Astrocyte of the spinal cord (primary cell): ENCODE results near the gene BCO1.

Experiments
- DNase-seq: peaks from one replicate; pipeline ENCODE4 v3.0.0; 2011; ENCODE audit warnings: low read depth, low spot score
- H3K4me3 ChIP-seq: 2 replicates; pipeline ENCODE4 v1.5.1; 2011; ENCODE audit warnings: low read depth, mild to moderate bottlenecking, low read length, moderate library complexity
- CTCF ChIP-seq: IDR thresholded peaks from 2 replicates; pipeline ENCODE4 v1.5.1; 2012; ENCODE audit warnings: low read depth, mild to moderate bottlenecking, low read length, inconsistent platforms
- in situ Hi-C: cut with HindIII; loops from 2 replicates; pipeline ENCODE4 v1.10.0; 2017; ENCODE audit warnings: low sequenced_read_pairs

Gene BCO1

GRCh38 chr16:81318711-81319110, 80.2 kb downstream of the BCO1 start:
- no peak overlapping the region for H3K4me3 ChIP-seq
- TF ChIP-seq CTCF, result no peak
- no peak for DNase-seq
- in situ Hi-C loops, result no loop called here

- in situ Hi-C loops, result no loop called here
- no peak overlapping the region for H3K4me3 ChIP-seq
- peak; percentile 79 for DNase-seq
- no peak for TF ChIP-seq CTCF
Observed at GRCh38 chr16:81319221-81319912, 80.9 kb downstream of the BCO1 start.

GRCh38 chr16:81321039-81321438, 82.5 kb downstream of the BCO1 start:
- no peak for TF ChIP-seq CTCF
- in situ Hi-C loops, result no loop called here
- peak; percentile 4 for DNase-seq
- no peak overlapping the region for H3K4me3 ChIP-seq

- in situ Hi-C loops, result no loop called here
- DNase-seq, result no peak
- TF ChIP-seq CTCF, result no peak
- H3K4me3 ChIP-seq, result no peak overlapping the region
Observed at GRCh38 chr16:81321536-81321935, 83.0 kb downstream of the BCO1 start.

- TF ChIP-seq CTCF, result no peak
- in situ Hi-C loops, result no loop called here
- no peak overlapping the region for H3K4me3 ChIP-seq
- DNase-seq, result no peak
Observed at GRCh38 chr16:81324808-81325207, 86.3 kb downstream of the BCO1 start.

- in situ Hi-C loops, result no loop called here
- H3K4me3 ChIP-seq, result no peak overlapping the region
Observed at GRCh38 chr16:81327011-81327410, 88.5 kb downstream of the BCO1 start.

More at GRCh38 chr16:81327011-81327410, 88.5 kb downstream of the BCO1 start:
- DNase-seq, result no peak
- no peak for TF ChIP-seq CTCF
